Measurements from ENCODE around the gene FSTL4.

FSTL4 gene

GRCh38 chr5:133294380-133294779 is 318.0 kb downstream of the FSTL4 start:
- DNase-seq (ENCODE audit: low read depth in 2 of 2): no peak

- DNase-seq (ENCODE audit: low read depth in 2 of 2): no peak
Measured at GRCh38 chr5:133293960-133294359, 318.4 kb downstream of the FSTL4 start.

DNA sequence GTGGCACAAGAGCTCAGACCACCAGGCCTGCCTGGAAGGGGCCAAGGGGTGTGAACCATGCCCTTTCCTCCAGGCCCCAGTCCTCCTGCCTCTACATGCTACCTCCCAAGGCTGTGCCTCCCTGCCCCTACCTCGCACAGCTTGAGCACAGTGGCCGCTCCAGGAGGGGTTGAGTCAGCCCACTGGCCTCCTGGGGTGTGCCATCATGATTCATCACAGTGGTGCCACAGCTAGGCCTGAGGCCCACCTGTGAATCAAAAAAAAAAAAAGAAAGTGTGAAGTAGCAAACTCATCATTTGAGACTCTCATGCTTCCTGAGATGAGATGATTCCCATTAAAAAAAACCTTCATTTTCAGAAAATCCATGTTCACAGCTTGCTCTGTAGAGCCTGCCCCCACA is 320.0 kb downstream of the FSTL4 start:
- DNase-seq (ENCODE audit: low read depth in 2 of 2): no peak

GRCh38 chr5:133291524-133291923 is 320.8 kb downstream of the FSTL4 start:
- DNase-seq (ENCODE audit: low read depth in 2 of 2): no peak

DNA sequence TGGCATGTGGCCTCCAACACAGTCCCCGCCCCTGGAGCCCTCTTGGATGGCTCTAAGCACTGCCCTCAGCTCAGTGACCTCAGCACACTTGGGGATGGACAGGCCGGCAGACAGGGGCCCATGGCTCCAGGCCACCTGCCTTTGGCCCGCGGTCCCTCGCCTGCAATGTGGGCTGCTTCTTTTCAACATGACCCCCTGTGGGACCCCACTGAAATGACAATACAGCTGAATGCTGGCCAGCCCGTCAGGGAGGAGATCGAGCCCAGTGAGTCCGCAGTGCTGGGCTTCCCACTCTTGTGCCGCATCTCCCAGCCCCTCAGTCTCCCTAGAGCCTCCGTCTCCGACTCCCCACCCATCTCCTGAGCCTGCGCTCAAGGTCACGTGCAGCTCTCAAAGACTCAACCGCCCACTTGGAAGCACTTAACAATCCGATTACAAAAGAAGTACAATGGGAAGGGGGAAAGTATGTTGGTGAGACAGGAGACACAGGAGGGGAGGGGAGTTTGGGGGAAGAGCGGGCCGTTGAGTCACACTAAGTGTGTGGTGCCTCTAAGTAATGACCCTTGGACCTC is 321.6 kb downstream of the FSTL4 start:
- DNase-seq (ENCODE audit: low read depth in 2 of 2): no peak

- DNase-seq (ENCODE audit: low read depth in 2 of 2): no peak
Measured at GRCh38 chr5:133289686-133290367, 322.5 kb downstream of the FSTL4 start.

DNA sequence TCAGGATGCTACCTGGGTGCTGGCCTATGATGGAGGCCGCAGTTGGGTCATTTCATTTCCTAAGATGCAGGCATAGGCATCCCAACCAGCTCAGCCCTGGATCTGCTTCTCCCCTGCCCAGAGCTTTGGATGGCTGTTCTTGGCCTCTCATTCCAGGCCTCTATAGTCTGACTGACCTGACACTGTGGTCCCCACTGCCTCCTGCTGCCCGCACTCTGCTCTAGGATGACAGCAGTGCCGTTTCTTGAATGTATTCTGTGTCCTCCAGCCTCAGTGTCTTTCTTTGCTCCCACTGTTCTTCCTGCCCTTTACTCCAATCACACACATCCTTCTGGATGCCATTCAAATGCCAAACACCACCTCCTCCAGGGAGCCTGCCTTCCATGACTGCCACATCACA is 324.8 kb downstream of the FSTL4 start:
- DNase-seq (ENCODE audit: low read depth in 2 of 2): no peak

GRCh38 chr5:133286483-133286882 is 325.9 kb downstream of the FSTL4 start:
- DNase-seq (ENCODE audit: low read depth in 2 of 2): no peak

DNA sequence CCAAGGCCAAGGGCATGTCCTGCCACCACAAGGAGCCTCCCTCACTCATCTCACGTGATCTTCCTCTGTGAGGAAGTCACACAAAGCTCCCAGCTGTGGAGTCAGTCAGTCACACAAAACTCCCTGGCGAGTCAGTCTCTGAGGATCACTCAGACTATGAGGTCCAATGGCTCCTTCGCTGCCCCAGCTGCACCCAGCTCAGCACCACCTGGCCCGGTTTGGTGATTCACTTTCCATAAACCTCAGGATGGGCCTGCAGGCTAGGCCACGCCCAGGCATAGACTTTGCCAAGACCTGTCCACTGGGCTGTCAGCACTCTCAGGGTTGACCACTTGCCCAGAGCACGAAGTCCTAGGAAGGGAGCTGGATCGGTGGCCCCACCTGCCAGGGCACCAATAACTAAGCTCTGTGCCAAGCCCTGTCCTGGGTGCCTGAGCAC is 326.7 kb downstream of the FSTL4 start:
- DNase-seq (ENCODE audit: low read depth in 2 of 2): no peak

- no peak for DNase-seq (ENCODE audit: low read depth in 2 of 2)
Measured at GRCh38 chr5:133284306-133284705, 328.0 kb downstream of the FSTL4 start.

DNA sequence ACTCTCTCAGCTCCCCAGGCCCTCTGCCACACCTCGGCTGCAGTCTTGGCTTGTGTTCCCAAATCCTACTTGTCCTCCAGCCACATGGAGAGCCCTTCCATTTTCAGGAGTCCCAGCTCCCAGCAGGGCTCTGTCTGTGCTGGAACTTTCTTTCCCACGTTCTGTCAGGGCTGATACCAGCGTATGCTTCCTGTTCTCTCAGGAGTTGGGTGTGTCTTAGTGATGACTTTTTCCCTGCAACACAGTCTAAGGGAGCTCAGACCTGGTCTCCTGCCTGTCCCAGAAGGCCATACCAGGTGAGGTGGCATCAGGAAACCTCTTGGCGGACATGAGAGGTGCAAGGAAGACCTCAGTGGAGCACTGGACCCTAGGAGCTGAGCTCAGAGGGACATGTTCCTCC is 334.0 kb downstream of the FSTL4 start:
- DNase-seq (ENCODE audit: low read depth in 2 of 2): no peak

- no peak for DNase-seq (ENCODE audit: low read depth in 2 of 2)
Measured at GRCh38 chr5:133277744-133278143, 334.6 kb downstream of the FSTL4 start.

GRCh38 chr5:133276171-133276570 is 336.2 kb downstream of the FSTL4 start:
- no peak for DNase-seq (ENCODE audit: low read depth in 2 of 2)

- DNase-seq (ENCODE audit: low read depth in 2 of 2): no peak
Measured at GRCh38 chr5:133275631-133276030, 336.7 kb downstream of the FSTL4 start.

DNA sequence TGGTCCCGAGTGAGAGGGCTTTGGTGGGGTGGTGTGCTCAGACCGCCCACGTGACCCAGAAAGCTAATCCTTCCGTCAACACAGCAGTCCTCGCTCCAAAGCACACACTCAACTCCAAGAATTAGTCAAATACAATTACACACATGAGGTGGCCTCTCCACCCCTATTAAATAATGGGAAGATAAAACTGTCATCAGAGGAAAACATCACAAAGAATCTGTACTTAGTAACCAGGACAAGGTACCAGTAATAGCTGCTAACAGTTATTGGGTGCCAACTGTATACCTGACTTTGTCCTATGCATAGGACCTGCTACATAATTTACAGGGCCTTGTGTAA is 337.8 kb downstream of the FSTL4 start:
- DNase-seq (ENCODE audit: low read depth in 2 of 2): no peak

- no peak for DNase-seq (ENCODE audit: low read depth in 2 of 2)
Measured at GRCh38 chr5:133273661-133274596, 338.4 kb downstream of the FSTL4 start.

- DNase-seq (ENCODE audit: low read depth in 2 of 2): no peak
Measured at GRCh38 chr5:133272345-133272744, 340.0 kb downstream of the FSTL4 start.

GRCh38 chr5:133271606-133272005 is 340.7 kb downstream of the FSTL4 start:
- DNase-seq (ENCODE audit: low read depth in 2 of 2): no peak

DNA sequence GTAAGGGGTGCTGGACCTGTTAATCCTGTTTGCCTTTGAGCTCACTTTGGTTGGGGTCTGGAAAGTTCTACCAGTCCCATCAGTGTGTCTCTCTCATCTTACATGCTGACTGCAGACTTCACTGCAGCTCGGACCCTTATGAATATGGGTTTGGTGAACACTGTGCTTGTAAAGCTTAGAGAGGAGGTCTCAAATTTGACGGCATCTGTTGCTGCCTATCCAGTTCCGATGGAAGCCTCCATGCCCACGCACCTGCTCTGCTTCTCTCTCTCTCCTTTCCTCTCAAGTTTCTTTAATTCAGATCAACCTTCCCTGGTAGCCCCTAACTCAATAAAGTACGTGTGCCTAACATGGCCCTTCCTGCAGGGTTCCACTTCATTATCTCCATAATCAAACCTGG is 342.6 kb downstream of the FSTL4 start:
- no peak for DNase-seq (ENCODE audit: low read depth in 2 of 2)

- no peak for DNase-seq (ENCODE audit: low read depth in 2 of 2)
Measured at GRCh38 chr5:133267601-133268000, 344.7 kb downstream of the FSTL4 start.

GRCh38 chr5:133266966-133267365 is 345.4 kb downstream of the FSTL4 start:
- no peak for DNase-seq (ENCODE audit: low read depth in 2 of 2)

DNA sequence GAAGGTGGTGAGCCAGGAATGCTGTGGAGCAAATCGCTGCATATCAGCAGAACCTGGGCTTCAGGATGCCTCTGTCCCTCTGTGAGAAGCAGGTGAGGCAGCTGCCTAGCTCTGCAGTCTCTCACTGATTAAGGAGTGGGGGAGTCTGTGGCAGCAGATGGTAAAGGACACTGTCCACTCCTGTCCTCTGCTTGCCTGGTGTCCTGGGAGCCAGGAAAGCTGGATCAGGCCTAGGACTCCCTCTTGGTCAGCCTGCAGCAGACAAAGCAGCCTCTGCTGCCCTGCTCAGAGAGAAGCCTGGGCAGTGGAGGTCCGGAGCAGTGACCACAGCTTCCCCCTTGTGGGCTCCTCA is 345.8 kb downstream of the FSTL4 start:
- no peak for DNase-seq (ENCODE audit: low read depth in 2 of 2)
